GM18517 (cell line): ENCODE data around the gene KIAA1958.
"Not testable (repeated sequence)": the region's sequence is repeated elsewhere in the genome, so short reads cannot be mapped to it uniquely, and the experiment has no call there.

ENCODE experiments used
- ATAC-seq: cut with Tn5 transposase; IDR thresholded peaks from one replicate; pipeline ENCODE4 v1.9.1; 2021; ENCODE audit warnings: mild to moderate bottlenecking, moderate library complexity; ENCODE audit not compliant: unreplicated experiment

KIAA1958 gene

DNA sequence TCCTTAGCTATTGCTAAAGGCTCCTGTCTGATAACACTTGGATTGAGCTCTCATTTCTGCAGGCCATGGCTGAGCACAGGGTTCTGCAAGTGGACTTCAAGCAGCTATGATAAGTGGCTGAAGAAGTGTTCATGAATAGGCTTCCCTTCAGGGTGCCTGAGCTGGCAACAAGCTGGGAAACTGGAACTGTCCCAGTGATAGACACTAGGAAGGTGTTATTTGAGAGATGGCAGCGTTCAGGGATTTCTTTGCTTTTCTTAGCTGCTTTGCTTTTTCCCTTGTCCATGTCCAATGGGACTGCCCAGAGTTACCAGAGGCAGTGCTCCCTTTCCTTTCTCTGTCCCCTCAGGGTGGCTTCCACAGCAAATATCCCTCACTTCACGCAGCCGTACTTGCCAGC is 155.5 kb downstream of the KIAA1958 start:
- no peak for ATAC-seq

DNA sequence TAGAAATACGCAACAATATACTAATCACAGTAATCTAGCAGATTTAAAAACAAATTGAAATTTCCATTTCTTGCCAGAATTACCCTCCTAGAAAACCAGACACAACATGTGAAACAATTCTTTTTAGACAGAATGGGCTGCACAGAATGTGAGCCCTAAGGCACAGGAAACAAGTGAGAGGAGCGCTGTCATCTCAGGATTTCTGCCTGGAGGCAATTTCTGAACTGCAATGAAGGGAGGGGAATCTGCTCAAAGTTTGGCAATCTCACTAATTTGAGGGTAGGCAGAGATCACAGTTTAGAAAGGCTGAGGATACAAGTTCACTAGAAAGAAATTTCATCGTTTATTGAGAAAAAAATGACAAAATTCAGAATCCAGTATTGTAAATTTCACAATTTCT is 161.0 kb downstream of the KIAA1958 start:
- ATAC-seq: no peak

DNA sequence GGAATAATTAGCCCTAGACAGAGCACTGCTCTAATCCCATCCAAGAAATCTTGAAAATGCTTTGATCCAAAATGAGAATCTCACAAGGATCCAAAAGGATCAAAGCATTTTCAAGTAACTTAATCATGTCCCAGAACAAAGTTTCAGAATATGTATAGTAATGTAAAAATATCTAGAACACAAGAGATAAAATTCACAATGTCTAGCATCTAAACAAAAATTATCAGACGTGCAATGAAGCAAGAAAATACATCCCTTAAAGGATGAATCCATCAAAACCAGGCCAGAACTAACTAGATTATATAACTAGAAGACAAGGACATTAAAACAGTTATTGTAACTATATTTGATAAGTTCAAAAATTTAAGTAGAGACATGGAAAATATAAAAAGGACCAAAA is 162.0 kb downstream of the KIAA1958 start:
- ATAC-seq: no peak

DNA sequence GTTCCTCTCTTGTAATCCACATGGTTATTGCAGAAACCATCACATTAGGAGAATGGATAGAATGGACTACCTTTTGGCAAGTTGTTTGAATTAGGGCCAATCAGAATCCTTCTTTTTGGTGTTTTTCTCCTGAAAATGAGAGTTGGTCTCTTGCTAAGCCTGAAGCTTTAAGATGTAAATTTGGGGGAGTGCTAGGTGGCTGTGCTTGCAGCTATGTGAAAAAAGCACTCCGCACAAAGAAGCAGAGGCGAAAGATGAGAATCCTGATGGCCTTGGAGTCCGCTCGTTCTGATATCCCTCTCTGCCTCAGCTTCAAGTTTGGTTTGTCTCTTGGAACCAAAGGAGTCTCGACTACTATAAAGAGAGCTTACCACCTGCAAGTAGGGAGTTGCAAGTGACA is 167.7 kb downstream of the KIAA1958 start:
- ATAC-seq: no peak

DNA sequence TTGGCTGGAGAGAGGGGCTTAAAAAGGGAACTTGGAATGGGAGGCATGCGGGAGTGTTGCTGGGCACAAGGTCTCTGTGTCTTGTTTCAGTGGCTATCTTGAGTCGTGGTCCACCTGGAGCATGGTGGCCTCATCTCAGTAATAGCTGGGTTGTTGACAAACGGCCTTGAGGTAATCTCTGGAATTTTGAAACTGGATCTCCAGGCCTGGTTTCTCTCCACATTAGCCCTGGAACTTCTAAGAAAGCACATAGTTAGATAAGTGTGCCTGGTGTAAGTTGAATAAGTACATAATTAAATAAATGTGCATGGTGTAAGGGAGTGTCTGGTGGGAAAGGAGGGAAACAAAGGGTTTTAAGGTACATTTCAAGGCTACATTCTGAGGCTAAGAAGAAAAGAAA is 169.0 kb downstream of the KIAA1958 start:
- ATAC-seq: no peak

DNA sequence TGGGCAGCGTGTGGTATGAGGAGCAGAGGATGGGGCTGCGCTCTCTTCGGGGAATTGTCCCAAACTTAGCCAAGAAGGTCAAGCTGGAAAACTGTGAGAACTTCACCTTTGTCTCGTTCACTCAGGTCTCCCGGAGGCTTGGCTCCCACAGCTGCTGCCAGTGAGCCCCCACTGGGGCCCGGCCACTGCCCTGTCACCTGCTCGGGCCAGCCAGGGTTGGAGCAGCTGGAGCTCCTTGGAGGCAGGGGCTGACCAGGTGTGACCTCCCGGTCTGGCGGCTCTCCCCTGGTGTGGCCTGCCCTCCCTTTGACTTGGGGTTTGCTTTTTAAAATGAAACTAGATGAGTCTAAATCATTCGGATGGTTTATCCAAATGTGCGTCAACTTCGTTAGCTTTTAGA is 173.3 kb downstream of the KIAA1958 start:
- ATAC-seq: no peak

DNA sequence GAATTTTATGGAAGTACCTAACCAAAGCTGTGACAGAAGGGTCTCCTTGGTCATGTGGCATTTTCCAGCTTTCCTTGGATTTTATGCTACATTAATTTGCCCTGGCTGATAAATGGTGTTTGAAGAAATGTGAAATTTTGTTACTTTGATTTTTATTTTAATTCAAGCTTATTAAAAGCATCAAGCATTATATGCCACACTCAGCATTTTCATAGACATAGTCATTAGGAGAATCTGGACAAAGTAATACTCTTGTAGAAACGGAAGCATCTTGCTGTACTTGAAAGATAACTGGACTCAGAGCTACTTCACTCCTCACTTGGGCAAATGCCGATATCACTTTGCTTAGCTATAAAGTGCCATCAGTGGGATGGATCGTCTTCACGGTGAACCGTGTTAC is 177.1 kb downstream of the KIAA1958 start:
- ATAC-seq: no peak

DNA sequence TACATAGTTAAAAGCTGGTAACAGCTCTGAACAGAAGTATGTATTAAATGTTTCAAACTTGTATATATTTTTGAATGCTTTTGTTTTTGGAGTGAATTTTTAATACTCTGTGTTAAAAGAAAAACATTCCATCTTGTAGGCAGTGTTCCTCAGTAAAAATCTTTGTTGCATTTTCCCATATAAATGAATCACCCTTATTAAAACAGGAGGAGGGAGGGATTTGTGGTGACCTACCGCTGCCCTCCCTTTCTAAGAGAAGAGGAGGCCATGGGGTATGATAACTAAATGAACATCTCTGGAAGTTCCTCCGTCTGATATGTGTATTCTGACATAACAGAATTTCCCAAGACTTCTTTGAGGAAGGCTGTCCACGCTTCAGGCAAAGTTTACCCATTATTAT is 177.9 kb downstream of the KIAA1958 start:
- ATAC-seq: no peak

DNA sequence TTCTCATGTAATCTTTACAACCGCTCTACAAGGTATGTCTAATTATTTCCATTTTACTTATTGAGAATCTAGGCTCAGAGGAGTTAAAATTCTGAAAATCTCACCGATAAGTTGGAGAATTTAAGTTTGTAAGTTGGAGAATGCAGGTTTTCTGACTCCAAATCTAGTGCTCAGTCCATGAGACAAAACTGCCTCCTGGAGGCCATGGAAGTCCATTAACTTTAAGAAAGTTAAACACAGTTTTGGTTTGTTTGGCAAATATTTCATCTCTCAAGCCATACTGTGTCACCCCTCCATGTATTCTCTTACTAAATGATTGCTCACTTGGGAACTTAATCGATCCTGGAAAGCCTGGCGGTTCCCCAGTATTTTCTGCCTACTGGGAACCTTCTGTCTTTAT is 178.7 kb downstream of the KIAA1958 start:
- ATAC-seq: no peak

DNA sequence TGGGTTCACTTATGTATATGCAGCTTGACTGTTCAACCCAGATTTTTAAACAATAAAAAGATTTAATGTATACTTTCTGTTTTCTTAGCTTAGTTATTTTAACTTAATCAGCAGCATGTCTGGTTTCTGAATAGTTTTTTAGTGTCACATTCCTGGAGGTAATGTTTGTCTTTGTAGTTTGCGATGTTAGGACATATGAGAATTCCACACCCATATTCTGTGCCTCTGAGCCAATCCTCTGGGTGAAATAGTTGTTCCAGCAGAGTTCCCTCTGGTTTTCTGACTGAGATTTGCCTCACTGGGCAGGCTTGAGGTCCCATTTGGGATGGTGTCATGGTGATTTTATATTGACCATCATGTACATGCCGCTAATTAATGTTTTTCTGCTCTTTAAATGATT is 182.7 kb downstream of the KIAA1958 start:
- ATAC-seq: no peak

DNA sequence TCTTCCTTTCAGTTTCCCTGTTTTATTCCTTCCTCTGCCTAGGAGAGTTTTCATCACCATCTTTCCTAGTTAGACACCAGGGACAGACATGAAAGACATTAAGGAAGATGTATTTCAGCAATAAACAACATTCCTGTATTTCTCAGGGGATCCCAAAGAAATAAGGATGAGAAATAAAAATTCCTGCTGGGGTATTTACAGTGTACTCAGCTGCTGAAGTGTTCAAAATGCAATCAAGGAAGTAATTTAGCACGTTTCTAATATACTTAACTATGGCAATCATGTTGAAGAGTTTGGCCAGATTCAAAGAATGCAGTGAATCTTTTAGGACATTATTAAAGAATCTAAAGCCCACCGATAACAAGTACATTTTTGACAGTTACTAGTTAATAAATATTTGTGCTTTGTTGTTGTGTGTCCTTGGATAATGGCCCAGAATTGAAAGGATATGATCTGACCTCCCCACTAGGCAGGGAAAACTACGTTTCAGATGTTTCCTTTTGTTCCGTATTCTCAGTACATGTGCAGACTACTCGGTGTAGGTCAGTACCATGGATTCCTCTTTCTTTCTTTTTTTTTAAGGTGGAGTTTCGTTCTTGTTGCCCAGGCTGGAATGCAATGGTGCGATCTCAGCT is 184.5 kb downstream of the KIAA1958 start:
- no peak for ATAC-seq

DNA sequence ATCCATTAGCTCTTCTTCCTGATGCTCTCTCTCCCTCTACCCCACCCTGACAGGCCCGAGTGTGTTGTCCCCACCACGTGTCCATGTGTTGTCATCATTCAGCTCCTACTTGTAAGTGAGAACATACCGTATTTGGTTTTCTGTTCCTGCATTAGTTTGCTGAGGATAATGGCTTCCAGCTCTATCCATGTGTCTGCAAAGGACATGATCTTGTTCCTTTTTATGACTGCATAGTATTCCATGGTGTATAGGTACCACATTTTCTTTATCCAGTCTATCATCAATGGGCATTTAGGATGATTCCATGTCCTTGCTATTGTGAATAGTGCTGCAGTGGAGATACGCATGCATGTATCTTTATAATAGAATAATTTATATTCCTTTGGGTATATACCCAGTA is 186.6 kb downstream of the KIAA1958 start:
- not testable (repeated sequence) for ATAC-seq

DNA sequence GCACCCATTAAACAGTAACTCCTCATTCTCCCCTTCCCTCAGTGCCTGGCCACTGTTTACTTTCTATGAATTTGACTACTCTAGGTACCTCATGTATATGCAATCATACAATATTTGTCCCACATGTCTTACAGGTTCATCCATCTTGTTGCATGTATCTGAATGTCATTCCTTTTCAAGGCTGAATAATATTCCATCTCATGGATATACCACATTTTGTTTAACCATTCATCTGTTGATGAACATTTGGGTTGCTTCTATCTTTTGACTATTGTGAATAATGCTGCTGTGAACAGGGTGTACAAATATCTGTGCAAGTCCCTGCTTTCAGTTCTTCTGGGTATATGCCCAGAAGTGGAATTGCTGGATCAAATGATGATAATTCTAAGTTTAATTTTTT is 190.4 kb downstream of the KIAA1958 start:
- no peak for ATAC-seq

DNA sequence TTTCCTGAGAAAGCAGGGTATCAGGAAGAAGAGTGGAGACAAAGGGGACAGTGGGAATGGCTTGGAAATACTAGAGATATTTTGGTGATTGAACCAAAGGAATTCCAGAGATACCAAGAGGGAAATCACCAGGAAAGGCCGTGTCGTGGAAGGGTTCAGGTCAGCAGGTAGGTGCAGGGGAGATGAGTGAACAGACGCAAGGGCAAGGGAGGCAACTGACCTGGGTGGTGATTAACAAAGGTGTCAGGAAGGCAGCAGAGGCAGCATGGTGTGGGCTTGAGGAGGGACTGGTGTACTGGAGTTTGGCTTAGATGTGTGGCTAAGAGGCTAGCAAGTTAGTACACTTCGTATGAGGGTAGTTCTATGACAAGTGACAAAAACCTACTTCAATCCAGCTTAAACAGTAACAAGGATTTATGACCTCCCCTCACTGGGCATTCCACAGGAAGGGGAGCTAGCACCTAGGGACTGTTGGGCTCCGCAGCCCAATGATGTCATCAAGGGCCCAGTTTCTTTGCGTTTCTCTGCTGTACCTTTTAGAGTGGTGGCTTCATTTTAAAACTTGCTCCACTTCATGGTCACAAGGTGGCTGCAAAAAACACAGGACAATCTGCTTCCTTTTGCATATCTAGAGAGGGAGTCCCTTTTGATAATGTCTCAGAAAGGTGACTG is 194.2 kb downstream of the KIAA1958 start:
- no peak for ATAC-seq

DNA sequence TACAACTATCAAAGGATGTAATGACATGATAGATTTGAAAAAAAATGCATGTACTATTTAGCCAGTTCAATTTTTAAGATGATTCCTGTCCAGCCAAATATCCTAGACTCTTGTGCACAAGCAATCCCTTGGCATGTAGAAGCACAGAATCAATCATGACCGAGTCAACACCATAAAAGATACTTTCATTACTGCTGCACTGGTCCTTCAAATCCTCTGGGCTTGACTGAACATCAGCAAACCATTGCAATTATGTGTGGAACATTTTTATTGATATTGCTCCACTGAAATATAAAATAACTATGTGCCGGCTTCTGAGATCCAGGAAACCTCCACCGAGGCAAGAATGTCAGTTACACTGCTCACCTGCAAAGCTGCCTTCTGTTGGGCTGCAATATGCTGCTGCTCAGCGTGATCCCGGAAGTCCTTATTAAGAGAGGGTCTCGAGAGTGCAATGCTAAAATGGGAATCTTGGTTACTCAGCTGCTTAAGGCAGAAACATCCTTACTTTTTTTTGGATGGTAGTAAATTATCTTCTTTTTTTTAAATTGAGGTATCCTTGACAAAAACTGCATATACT is 202.6 kb downstream of the KIAA1958 start:
- no peak for ATAC-seq

DNA sequence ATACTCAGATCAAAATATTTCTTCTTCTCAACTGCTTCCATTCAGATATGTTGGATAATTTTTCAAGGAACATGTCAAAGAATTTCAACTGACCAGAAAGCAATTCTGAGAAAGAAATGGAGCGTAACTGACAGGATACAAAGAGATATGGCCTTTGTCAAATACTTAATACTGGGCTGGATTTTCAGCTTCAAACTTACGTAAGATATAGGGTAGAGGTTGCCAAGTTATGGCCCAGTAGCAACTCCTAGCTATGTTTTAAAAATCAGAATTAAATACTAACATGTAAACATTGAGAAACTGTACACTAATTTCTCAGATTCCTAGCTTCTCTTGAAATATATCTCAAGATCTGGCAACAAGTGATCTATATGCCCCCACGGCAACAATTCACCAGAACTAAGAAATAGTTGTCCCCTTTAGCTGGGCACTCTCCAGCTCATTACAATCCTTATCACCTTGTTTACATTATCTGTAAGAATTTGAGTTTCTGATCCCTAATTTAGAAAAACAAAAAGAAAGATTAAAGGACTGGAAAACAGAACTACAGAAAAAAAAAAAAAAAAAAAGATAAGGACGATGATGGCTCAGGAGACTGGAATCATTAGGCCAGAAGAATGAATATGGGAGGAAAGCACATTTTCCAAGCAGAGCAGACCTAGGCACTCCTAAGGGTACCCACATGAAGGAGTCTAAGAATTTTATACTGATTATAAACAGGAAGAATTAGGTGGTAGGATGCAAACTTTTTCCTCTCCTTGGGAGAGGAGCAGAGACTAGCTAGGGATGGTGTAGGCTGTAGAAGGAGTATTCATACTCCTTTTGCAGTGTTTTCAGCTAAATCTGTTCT is 208.3 kb downstream of the KIAA1958 start:
- ATAC-seq: no peak

DNA sequence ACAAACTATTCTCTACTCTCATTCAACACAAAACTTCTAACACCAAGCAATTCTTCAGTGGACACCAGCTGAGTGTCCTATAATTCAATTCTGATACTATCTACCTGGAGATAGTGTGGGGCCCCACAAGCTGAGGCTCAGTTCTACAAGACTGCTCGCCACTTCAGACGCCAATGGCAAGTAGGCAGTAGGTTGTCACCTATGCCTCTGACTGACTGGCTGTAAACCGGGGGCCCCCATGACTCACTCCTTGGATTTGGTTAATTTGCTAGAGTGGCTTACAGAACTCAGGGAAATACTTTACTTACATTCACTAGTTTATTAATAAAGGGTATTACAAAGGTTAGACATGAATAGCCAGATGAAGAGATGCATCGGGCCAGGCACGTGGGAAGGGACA is 209.8 kb downstream of the KIAA1958 start:
- no peak for ATAC-seq

DNA sequence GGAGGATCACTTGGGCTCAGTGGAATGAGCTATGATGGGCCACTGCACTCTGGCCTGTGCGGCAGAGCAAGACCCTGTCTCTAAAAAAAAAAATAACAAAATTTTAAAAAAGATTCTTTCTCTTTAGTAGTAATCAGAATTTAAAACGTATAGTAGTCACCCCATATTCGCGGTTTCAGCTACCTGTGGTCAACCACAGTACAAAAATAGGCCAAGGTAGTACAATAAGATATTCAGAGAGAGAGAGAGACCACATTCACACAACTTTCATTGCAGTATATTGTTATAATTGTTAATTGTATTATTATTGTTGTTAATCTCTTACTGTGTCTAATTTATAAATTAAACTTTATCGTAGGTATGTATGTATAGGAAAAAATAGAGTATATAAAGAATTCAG is 212.6 kb downstream of the KIAA1958 start:
- ATAC-seq: peak; percentile 85

DNA sequence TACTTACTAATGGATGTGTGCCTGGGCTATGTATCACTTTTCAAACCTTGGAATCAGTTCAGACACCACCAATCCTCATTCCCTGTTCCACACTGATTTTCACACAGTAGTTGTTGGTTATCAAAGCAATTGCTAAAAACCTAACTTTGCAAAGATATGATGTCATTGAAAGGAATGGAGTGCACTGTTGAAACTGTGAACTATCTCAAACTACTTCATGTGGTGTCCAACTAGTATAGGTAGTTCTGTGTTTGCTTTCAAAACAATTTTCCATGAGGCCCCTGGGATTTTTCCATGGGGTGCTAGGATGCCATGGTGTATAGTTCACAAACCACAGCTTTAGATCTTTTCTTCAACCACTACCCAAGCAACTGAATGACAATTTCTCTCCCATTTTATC is 213.5 kb downstream of the KIAA1958 start:
- no peak for ATAC-seq

DNA sequence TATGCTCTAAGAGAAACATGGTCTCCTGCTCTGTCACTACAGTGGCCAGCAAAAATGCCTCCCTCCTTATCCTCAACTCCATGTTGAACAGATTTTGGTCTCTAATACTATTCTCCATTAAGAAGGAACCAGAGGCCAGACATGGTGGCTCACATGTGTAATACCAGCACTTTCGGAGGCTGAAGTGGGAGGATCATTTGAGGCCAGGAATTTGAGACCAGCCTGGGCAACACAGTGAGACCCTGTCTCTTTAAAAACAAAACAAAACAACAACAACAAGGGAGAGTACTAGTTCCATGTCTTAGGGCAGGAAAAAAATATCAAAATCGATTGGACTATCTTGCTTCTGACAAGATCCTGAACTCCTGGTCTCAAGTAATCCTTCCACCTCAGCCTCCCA is 216.7 kb downstream of the KIAA1958 start:
- no peak for ATAC-seq

DNA sequence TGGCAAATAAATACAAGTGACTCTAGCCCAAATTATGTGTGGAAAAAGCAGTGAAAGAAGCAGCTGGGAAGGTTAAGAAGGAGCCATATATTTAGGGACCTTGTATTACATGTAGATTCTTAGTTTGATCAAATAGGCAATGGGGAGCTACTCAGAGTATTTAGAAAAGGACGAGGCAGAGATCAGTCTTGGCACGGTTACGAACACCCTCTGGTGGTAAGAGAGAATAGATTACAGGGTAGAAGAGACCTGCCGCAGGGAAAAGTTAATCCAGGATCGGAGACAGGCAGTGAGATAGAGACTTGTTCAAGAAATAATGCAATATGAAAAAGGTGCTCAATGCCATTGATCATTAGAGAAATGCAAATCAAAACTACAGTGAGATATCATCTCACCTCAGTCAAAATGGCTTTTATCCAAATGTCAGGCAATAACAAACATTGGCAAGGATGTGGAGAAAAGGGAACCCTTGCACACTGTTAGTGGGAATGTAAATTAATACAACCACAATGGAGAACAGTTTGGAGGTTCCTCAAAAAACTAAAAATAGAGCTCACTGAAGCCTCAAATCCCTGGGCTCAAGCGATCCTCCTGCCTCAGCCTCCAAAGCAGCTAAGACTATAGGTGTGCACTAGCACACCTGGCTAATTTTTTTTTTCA is 219.3 kb downstream of the KIAA1958 start:
- ATAC-seq: no peak
